GM21381 (cell line): Measurements from ENCODE around the gene ABL1.

Experiments
- ATAC-seq: cut with Tn5 transposase; IDR thresholded peaks from one replicate; pipeline ENCODE4 v1.9.1; 2021; ENCODE audit warnings: mild to moderate bottlenecking, moderate library complexity; ENCODE audit not compliant: unreplicated experiment

Gene ABL1

DNA sequence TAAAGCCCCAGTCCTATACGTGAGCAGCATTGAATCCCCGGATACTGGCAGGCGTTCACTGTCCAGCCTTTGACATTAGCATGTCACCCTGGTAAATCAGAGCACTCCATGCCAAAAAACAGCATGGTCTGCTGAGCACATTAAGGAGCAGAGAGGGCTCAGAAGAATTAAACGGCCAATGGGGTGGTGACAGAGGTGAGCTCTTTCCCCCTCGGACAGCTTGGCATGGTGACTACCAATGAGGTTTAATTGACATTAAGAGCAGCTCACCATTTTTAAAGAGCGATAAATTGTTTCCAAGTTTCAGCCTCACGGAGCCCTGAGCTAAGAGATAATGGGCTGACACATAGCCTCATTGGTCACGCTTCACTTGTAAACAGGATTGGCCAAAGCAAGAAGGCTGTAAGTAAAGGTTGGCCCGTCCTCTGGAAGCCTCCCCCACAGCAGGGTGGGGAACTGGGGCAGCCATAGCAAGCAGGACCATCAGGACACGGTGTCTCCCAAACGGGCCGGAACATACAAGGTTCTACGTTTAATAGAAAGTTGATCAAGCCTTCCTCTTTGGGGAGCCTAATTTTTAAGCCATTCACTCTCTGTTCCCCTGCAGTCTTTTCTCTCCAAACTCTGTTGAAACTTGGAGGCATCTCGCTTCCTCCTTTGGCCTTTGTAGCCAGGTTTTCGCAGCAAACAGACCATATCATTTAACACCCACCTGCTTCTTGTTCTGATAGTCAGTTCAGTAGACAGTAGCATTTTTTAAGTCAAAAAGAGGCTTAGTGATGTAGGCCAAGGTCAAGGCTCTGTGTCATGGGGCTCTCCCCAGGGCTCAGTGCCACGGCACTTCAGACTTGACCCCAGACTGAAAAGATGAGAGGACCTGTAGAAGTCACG lies 35.7 kb downstream of the ABL1 start:
- ATAC-seq = no peak

GRCh38 chr9:130871395-130872062 lies 36.5 kb downstream of the ABL1 start:
- no peak for ATAC-seq

DNA sequence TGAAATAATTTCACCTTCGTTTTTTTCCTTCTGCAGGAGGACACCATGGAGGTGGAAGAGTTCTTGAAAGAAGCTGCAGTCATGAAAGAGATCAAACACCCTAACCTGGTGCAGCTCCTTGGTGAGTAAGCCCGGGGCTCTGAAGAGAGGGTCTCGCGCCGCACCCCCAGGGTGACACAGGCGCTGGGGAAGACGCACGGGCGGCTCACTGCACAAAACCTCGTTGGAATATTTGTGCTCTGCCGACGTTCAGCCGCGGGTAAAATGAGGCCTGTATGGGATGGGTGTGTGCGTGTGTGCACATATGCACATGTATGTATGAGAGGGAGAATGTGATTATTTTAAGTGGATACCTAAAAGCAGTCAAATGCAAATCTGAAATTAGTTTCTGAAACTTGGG lies 37.0 kb downstream of the ABL1 start:
- no peak for ATAC-seq

- ATAC-seq = no peak
Measured at GRCh38 chr9:130872508-130872907, 37.5 kb downstream of the ABL1 start.

DNA sequence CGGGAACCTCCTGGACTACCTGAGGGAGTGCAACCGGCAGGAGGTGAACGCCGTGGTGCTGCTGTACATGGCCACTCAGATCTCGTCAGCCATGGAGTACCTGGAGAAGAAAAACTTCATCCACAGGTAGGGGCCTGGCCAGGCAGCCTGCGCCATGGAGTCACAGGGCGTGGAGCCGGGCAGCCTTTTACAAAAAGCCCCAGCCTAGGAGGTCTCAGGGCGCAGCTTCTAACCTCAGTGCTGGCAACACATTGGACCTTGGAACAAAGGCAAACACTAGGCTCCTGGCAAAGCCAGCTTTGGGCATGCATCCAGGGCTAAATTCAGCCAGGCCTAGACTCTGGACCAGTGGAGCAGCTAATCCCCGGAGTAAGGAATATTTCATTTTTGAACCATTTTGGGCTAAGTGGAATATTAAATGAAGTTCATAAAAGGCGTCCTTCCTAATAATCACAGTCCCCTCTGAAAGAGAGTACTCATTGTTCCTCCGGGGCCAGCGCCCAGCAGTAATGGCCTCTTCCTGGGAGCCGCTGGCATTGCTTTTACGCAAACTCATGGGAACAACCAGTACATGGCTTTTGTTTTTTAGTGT lies 38.0 kb downstream of the ABL1 start:
- ATAC-seq = no peak

- ATAC-seq = no peak
Measured at GRCh38 chr9:130873966-130874365, 38.9 kb downstream of the ABL1 start.

GRCh38 chr9:130874783-130875182 lies 39.7 kb downstream of the ABL1 start:
- no peak for ATAC-seq

DNA sequence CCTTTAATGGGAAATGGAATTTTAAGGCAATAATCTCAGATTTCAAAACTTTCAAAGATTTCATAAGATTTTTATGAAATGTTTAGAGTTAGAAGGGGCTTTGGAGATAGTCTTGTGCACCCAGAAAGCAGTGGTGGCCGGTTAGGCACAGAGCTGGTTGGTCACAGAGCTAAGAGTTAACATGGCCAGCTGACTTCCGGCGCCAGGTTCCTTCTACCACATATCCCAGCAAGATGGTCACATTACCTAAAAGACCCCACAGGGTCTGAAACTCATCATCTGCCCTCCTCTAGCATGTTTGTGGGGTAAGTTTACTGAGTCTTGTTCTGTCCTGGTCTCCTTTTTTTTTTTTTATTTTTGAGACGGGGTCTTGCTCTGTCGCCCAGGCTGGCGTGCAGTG lies 42.2 kb downstream of the ABL1 start:
- ATAC-seq = no peak

DNA sequence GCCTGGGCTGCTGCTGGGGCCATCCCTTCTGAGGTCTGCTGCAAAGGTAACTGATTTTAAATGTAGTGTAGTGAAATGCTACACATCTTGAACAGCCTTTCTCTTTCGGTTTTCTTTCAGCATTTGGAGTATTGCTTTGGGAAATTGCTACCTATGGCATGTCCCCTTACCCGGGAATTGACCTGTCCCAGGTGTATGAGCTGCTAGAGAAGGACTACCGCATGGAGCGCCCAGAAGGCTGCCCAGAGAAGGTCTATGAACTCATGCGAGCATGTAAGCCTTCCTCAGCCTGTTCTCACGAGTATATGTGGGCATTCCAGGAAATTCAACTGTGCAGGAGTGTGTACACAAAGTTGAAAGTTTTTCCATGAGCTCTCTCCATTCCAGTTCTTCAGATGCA lies 43.2 kb downstream of the ABL1 start:
- no peak for ATAC-seq

DNA sequence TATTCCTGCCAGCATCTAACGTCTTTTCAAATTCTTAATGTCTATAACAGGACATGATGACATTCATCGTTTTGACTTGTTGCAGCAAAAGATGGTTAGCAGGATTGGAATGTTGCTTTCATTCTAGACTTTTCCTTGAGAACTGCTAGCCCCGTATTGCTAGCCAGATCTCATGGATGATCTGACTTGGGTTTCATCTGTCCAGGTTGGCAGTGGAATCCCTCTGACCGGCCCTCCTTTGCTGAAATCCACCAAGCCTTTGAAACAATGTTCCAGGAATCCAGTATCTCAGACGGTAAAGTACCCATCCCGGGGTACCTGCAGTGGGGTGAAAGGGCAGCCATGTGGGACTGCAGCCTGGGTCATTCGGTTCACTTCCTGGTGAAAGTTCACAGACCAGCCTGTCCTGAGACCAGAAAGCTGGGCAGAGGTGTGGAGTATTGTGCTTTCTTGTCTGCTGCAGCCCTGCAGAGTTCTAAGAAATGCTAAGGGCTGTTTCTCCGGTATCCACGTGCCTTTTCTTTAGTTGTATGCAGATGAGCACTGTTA lies 44.9 kb downstream of the ABL1 start:
- no peak for ATAC-seq

DNA sequence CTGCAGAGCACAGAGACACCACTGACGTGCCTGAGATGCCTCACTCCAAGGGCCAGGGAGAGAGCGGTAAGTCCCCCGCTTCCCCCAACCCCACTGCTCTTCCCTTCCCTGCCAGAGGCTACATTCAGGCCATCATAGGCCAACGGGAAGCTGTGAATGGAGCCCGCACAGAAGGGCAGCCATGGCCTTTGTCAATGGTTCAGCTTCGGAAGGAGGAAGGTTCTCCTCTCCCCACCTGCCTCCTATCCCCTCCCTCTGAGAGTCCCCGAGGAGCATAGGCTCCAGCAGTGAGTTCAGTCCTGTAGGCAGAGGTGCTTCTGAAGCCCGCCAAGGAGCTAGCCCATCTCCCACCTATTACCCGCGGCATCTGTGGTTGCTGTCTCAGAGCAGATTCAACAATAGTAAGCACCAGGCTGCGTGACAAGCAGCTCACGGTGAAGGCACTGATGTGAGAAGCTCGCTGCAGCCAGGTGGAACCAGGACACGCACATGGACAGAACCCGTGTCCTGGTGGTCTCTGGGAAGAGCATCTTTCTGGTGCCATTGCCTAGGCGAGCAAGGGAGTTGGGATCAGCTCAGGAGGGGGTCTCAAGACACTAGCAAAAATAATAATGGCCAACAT lies 45.7 kb downstream of the ABL1 start:
- no peak for ATAC-seq

DNA sequence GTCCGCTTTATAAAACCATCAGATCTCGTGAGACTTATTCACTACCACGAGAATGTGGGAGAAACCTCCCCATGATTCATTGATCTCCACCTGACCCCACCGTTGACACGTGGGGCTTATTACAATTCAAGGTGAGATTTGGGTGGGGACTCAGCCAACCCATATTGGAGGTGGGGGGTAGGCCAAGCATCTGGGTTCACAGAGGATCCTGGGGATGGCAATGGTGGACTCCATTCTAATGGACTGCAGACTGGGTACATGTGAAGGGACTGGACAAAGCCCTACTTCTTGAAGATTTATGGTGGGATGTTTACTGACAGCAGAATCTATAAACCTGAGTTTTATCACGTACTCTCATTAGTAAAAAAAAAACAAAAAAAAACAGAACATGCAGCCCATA lies 46.5 kb downstream of the ABL1 start:
- ATAC-seq = no peak

DNA sequence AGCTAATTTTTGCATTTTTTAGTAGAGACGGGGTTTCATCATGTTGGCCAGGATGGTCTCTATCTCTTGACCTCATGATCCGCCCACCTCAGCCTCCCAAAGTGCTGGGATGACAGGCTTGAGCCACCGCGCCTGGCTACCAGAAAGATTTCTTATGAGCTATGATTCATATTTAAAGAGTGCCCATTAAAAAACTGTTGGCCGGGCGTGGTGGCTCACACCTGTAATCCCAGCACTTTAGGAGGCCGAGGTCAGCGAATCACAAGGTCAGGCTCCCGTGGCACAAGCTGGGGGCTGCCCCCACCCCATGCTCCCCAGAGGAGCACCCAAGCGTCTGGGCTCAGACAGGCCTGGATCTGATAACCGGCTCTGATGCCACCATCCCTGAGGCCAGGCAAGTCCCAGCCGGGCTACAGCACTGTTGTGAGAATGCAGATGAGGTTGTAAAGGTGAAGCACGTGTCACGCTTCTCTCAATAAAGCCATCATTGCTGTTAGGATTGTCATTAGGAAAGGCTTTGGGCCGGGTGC lies 47.7 kb downstream of the ABL1 start:
- ATAC-seq = no peak

GRCh38 chr9:130883479-130883878 lies 48.4 kb downstream of the ABL1 start:
- no peak for ATAC-seq

- no peak for ATAC-seq
Measured at GRCh38 chr9:130884111-130884531, 49.1 kb downstream of the ABL1 start.

DNA sequence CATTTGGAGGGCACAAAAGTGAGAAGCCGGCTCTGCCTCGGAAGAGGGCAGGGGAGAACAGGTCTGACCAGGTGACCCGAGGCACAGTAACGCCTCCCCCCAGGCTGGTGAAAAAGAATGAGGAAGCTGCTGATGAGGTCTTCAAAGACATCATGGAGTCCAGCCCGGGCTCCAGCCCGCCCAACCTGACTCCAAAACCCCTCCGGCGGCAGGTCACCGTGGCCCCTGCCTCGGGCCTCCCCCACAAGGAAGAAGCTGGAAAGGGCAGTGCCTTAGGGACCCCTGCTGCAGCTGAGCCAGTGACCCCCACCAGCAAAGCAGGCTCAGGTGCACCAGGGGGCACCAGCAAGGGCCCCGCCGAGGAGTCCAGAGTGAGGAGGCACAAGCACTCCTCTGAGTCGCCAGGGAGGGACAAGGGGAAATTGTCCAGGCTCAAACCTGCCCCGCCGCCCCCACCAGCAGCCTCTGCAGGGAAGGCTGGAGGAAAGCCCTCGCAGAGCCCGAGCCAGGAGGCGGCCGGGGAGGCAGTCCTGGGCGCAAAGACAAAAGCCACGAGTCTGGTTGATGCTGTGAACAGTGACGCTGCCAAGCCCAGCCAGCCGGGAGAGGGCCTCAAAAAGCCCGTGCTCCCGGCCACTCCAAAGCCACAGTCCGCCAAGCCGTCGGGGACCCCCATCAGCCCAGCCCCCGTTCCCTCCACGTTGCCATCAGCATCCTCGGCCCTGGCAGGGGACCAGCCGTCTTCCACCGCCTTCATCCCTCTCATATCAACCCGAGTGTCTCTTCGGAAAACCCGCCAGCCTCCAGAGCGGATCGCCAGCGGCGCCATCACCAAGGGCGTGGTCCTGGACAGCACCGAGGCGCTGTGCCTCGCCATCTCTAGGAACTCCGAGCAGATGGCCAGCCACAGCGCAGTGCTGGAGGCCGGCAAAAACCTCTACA lies 49.8 kb downstream of the ABL1 start:
- ATAC-seq = no peak

DNA sequence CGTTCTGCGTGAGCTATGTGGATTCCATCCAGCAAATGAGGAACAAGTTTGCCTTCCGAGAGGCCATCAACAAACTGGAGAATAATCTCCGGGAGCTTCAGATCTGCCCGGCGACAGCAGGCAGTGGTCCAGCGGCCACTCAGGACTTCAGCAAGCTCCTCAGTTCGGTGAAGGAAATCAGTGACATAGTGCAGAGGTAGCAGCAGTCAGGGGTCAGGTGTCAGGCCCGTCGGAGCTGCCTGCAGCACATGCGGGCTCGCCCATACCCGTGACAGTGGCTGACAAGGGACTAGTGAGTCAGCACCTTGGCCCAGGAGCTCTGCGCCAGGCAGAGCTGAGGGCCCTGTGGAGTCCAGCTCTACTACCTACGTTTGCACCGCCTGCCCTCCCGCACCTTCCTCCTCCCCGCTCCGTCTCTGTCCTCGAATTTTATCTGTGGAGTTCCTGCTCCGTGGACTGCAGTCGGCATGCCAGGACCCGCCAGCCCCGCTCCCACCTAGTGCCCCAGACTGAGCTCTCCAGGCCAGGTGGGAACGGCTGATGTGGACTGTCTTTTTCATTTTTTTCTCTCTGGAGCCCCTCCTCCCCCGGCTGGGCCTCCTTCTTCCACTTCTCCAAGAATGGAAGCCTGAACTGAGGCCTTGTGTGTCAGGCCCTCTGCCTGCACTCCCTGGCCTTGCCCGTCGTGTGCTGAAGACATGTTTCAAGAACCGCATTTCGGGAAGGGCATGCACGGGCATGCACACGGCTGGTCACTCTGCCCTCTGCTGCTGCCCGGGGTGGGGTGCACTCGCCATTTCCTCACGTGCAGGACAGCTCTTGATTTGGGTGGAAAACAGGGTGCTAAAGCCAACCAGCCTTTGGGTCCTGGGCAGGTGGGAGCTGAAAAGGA lies 50.7 kb downstream of the ABL1 start:
- ATAC-seq = no peak

DNA sequence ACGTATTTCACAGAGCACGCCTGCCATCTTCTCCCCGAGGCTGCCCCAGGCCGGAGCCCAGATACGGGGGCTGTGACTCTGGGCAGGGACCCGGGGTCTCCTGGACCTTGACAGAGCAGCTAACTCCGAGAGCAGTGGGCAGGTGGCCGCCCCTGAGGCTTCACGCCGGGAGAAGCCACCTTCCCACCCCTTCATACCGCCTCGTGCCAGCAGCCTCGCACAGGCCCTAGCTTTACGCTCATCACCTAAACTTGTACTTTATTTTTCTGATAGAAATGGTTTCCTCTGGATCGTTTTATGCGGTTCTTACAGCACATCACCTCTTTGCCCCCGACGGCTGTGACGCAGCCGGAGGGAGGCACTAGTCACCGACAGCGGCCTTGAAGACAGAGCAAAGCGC lies 51.9 kb downstream of the ABL1 start:
- no peak for ATAC-seq
